GM21717 (cell line): ENCODE measurements around the gene HOXA5.

Experiments
- ATAC-seq: cut with Tn5 transposase; IDR thresholded peaks from one replicate; pipeline ENCODE4 v1.9.1; 2021; ENCODE audit warnings: mild to moderate bottlenecking, moderate library complexity; ENCODE audit not compliant: unreplicated experiment

HOXA5 gene

DNA sequence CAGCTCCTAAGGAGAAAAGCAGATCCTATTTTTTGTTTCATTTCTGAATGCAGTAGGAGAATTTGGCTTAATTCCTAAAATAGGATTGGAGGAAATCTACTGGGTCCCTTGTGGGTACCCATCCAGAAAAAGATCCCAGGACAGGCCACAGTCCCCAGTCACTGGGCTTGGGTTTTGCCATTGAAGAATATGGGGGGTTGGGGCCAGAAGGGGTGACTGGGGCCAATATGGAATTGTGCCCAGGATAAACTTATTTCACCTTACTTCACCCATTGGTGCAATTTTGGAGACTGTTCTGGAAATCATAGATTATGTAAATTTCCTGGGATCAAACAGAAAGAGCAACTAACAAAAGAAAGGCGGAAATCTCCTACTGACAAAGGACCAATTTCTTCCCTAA, 5.0 kb downstream of the HOXA5 start:
- no peak for ATAC-seq

- ATAC-seq, result no peak
Observed at GRCh38 chr7:27137640-27138315, 5.7 kb downstream of the HOXA5 start.

- ATAC-seq, result no peak
Observed at GRCh38 chr7:27134392-27134791, 9.1 kb downstream of the HOXA5 start.

DNA sequence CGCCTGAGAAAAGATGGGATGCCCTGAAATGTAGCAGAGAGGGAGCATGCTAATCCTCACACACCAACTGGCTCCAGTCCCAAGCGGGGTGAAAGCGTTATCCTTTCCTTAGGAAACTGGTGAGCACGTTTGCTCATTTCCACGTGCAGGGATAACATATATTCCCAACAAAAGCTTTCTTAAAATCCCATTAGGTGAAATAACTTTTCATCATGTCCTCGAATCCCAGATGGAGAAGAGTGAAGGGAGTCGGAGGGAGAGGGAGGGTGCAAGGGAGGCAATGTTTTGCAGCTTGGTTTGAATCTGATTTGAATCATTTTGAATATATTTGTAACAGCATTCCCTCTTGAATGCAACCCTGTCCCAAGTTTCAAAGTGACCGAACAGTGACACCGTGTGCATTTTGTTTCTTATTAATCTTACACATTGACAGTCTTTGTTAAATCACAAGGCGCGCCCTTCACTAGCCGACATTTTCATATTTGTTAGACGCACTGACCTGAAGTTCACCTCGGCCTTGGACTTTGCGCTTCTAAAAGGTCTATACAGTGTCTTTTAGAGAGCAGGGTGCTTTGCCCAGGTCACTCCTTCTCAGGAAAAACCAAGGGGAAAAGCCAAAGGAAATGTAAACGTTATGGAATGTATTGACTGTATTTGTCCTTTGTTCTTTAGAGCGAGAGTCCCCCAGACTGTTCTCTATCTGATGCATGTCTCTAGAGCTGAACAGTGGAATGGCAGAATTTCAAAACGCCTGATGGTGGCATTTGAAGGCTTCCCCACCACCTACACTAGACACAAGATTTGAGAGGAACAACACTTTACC, 9.9 kb downstream of the HOXA5 start:
- ATAC-seq, result no peak

- ATAC-seq, result no peak
Observed at GRCh38 chr7:27132978-27133377, 10.5 kb downstream of the HOXA5 start.

DNA sequence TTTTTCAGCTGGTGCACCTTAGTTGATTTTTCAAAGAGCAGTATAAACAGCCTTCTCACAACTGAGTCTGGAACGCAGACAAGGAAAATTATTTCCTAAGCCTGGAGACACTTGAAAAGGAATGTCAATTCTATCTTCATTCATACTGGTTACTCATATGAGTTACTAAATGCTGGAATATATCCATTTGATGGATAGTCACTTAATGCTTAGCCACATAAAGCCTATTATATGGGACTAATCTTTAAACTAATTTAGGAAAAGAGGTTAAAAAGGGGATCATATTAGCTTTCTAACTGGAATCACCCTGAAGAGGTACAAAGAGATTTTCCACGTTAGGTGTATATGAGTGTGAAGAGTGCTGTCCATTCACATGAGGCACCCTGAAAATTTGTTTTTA, 11.3 kb downstream of the HOXA5 start:
- ATAC-seq, result no peak

- no peak for ATAC-seq
Observed at GRCh38 chr7:27131390-27131819, 12.1 kb downstream of the HOXA5 start.

GRCh38 chr7:27130540-27131389, 12.7 kb downstream of the HOXA5 start, which contains the start of gene HOXA4:
Gene HOXA4 (minus strand): TSS chr7:27130757. CDS start chr7:27130733, 24 bp downstream.
- no peak for ATAC-seq

- no peak for ATAC-seq
Observed at GRCh38 chr7:27129729-27130539, 13.5 kb downstream of the HOXA5 start.

GRCh38 chr7:27128776-27129728, 14.4 kb downstream of the HOXA5 start:
- ATAC-seq, result no peak

DNA sequence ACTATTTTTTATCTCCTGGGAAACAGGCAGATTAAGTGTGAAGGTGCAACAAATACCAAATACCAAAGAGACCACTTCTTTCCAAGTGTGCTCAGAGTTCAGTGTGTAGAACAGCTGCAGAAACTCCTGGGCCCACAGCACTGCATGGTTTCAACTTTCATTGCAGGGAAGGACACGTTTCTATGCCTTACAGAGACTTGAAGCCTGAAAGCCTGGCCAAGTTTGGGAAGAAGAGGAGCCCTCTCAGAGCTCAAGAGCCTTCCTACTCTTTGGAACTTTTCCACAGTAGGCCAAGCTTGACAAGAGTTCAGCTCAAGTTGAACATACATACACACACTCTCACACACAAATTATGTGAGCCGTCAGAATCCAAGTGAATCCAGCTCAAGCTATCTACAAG, 15.4 kb downstream of the HOXA5 start:
- ATAC-seq, result no peak

GRCh38 chr7:27126596-27127327, 16.7 kb downstream of the HOXA5 start:
- no peak for ATAC-seq

DNA sequence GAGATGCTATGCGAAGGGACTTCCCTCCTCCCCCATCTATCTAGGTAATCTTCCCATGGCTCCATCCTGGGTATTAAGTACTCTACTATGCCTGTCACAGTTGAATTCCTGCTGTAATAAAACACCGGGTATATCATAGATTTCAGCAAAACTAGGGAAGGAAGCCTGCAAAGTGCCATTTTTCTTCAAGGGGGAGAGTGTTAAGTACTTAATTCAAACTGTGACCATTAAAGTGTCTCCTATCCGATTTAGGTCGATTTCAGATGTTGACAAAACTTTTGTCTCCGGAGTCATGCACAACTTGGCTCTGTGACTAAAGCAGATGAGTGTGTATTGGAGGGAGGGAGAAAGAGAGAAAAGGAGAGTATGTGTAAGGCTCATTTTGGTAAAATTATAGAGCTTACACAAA, 17.5 kb downstream of the HOXA5 start:
- ATAC-seq, result no peak

DNA sequence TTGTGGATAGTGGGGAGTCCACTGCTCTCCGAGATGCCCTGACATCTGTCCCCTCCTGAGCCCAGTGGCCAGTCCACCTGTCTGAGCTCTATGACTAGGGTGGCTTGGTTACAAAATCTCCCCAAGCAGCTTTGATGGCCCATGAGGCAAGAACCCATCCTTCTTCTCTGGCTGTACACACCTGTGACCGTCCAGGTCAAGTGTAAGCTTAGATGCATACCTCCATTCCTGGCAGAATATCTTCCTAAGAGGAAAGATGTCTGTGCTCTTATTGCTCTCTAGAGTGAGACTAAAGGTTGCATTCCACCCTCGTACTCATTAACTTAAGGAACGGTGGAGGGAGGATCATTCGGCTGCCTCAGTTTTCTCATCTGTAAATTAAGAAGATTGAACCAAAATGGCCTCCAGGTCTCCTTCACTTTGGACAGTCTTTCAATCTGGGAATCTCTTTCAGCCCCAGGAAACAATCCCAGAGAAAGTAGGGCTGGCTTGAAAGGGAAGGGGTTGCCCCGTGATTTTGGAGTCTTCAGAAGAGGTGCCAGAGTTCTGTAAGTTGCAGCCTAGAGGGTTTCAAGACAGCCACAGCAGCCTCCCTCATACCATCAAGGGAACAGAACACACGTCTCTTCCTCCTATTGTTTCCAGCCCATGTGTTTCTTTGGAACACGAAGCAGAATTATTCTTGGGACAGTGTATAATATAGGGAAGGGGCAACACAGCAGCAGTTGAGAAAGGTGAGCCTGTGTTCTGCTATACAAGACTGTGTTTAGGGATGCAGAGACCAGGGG, 18.4 kb downstream of the HOXA5 start:
- ATAC-seq, result no peak

DNA sequence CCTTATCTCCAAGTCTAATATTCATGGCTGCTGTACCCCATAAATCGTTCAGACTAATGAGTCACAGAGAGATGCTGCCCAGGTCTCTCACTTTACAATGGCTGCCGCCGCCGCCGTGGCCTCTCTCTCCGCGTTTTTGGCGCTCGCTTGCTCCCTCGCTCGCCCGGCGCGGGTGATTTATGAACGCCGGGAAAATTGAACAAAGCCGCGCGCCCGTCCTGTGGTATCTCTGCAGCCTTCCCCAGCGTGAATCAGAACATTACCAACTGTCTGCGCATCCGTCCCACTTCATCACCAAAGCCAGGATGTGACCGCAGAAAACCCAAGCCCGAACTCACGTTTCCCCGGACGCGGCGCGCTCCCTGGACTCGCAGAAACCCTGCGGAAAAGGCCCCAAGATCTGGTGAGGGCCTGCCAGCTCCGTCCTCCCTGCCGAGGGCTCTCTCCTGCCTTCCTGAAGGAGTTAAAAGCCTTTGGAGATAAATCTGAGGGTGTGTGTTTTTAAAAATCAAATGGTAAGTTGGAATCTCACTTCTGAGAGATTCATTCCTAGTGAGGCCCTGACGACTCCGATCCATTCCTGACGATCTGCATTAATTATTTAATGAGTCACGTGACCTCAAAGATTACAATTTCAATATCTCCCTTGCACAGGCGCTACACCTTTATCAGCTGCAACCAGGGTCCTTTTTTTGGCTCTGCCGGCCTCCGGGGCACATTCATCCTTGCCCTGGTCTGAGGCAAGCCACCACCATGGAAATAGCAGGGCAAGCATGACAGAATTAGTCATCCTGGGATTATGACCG, 19.2 kb downstream of the HOXA5 start:
- no peak for ATAC-seq

- ATAC-seq, result no peak
Observed at GRCh38 chr7:27123477-27124053, 19.9 kb downstream of the HOXA5 start.

DNA sequence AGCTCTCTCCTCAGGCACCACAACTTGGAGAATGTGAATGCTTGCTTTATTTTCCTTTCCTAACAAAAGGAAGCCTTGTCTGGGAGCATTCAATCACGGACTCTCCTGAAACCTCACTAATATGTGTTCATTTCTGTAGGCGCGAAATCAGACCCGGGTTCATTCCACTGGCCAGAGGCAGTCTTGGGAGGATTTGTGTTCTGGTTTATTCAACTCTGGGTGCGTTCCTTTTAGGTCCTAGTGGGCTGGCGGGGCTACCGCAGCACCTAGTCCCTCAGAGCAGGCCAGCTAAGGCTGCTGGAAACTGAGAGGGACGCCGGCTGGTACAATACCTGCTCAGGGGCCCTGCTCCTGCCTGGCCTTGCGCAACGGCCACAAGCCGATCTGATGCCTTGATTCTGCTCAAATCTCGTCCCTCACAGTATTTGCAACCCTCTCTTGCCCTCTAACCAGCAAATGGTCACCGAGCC, 20.4 kb downstream of the HOXA5 start:
- ATAC-seq, result no peak
